ENCODE measurements around the gene C2orf92. TPM values are rescaled to one million over a fixed set of nuclear protein-coding genes. Genes with fewer than 3 reads are reported as not detected.
"Not testable (repeated sequence)": the region's sequence is repeated elsewhere in the genome, so short reads cannot be mapped to it uniquely, and the experiment has no call there.

The C2orf92 gene
- total RNA-seq, 1 experiment from 2014 or later = 6.0 TPM

DNA sequence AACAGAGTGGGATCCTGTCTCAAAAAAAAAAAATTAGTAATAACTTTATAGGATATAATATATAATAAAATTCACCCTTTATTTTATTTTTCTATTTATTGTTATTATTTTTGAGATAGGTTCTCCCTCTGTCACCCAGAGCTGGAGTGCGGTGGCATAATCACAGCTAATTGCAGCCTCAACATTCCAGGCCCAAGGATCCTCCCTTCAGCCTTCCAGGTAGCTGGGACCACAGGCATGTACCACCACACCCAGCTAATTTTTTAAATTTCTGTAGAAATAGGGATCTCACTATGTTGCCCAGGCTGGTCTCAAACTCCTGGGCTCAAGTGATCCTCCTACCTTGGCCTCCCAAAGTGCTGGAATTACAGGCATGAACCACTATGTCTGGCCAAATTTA, 958 bp downstream of the C2orf92 start:
- no peaks in the 10 kb centered on the region for H3K4me1 ChIP-seq (ENCODE audit: control insufficient read depth, insufficient read depth, low read length)
- H3K4me3 ChIP-seq (ENCODE audit: low read depth in 2 of 2, low read length in 2 of 2) = no peak overlapping the region
- DNase-seq (ENCODE audit: low read depth, low spot score) = no peak
- no peak for TF ChIP-seq SIN3A (IDR thresholded peaks at IDR 0.05; ENCODE audit: borderline replicate concordance, insufficient read depth, low read depth, low read length)
- no peak for TF ChIP-seq POLR2AphosphoS5 (IDR thresholded peaks at IDR 0.05; ENCODE audit: low read depth, low read length)
- no peak for TF ChIP-seq TCF7L2 (IDR thresholded peaks at IDR 0.05; ENCODE audit: low read depth, low read length)
- TF ChIP-seq, protein P1, sequence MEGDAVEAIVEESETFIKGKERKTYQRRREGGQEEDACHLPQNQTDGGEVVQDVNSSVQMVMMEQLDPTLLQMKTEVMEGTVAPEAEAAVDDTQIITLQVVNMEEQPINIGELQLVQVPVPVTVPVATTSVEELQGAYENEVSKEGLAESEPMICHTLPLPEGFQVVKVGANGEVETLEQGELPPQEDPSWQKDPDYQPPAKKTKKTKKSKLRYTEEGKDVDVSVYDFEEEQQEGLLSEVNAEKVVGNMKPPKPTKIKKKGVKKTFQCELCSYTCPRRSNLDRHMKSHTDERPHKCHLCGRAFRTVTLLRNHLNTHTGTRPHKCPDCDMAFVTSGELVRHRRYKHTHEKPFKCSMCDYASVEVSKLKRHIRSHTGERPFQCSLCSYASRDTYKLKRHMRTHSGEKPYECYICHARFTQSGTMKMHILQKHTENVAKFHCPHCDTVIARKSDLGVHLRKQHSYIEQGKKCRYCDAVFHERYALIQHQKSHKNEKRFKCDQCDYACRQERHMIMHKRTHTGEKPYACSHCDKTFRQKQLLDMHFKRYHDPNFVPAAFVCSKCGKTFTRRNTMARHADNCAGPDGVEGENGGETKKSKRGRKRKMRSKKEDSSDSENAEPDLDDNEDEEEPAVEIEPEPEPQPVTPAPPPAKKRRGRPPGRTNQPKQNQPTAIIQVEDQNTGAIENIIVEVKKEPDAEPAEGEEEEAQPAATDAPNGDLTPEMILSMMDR (IDR thresholded peaks at IDR 0.05) = no peak
- TF ChIP-seq, protein P2, sequence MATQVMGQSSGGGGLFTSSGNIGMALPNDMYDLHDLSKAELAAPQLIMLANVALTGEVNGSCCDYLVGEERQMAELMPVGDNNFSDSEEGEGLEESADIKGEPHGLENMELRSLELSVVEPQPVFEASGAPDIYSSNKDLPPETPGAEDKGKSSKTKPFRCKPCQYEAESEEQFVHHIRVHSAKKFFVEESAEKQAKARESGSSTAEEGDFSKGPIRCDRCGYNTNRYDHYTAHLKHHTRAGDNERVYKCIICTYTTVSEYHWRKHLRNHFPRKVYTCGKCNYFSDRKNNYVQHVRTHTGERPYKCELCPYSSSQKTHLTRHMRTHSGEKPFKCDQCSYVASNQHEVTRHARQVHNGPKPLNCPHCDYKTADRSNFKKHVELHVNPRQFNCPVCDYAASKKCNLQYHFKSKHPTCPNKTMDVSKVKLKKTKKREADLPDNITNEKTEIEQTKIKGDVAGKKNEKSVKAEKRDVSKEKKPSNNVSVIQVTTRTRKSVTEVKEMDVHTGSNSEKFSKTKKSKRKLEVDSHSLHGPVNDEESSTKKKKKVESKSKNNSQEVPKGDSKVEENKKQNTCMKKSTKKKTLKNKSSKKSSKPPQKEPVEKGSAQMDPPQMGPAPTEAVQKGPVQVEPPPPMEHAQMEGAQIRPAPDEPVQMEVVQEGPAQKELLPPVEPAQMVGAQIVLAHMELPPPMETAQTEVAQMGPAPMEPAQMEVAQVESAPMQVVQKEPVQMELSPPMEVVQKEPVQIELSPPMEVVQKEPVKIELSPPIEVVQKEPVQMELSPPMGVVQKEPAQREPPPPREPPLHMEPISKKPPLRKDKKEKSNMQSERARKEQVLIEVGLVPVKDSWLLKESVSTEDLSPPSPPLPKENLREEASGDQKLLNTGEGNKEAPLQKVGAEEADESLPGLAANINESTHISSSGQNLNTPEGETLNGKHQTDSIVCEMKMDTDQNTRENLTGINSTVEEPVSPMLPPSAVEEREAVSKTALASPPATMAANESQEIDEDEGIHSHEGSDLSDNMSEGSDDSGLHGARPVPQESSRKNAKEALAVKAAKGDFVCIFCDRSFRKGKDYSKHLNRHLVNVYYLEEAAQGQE (IDR thresholded peaks at IDR 0.05; ENCODE audit: insufficient read depth in 1 of 2, low read depth in 2 of 2, low read length in 1 of 2) = no peak
- ATAC-seq = no peak
- ChIA-PET POLR2A (no interaction called here), CTCF (no interaction called here)
- BruUV-seq (replicated peaks) = no TSS peak
- H3K9me3 ChIP-seq (ENCODE audit: control insufficient read depth, insufficient read depth, low read depth, low read length) = no peaks in the 10 kb centered on the region
- no peak overlapping the region for H3K27ac ChIP-seq (ENCODE audit: low read length)
- in situ Hi-C loops (cut with HindIII; ENCODE audit: low pct_unique_long_range_greater_than_20kb, low sequenced_read_pairs) = no loop called here
- intact Hi-C loops (cut with micrococcal nuclease; ENCODE audit: unreplicated experiment) = no loop called here
- no peaks in the 10 kb centered on the region for H3K36me3 ChIP-seq (ENCODE audit: control insufficient read depth, insufficient read depth, low read length)
- H3K27me3 ChIP-seq (ENCODE audit: control insufficient read depth, insufficient read depth, low read length) = no peaks in the 10 kb centered on the region

DNA sequence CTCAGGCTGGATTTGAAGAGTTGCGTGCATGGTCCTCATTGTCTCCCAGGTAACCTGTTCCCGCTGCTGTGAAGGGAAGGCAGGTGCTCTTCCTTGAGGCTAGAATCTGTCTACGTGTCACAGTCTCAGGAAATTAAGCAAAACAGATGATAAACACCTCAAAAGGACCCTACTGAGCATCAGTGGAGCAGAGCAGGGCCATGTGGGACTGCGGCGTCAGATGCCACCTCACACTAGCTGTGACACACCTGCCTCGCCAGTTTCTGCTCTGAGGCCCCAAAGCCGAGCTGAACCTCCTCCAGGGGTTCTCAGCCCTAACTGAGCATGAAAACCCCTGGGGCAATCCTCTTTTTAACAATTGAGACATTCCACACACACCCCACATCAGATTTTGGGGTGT, 2.0 kb downstream of the C2orf92 start:
- POLR2A ChIA-PET = no interaction called here
- in situ Hi-C loops (cut with HindIII; ENCODE audit: low pct_unique_long_range_greater_than_20kb, low sequenced_read_pairs) (no loop called here), intact Hi-C loops (cut with micrococcal nuclease; ENCODE audit: unreplicated experiment) (no loop called here)
- H3K27ac ChIP-seq (ENCODE audit: low read length) = no peak overlapping the region
- no TSS peak for BruUV-seq (replicated peaks)
- H3K4me1 ChIP-seq (ENCODE audit: control insufficient read depth, insufficient read depth, low read length) = no peaks in the 10 kb centered on the region
- TF ChIP-seq TCF7L2 (IDR thresholded peaks at IDR 0.05; ENCODE audit: low read depth, low read length) = no peak
- TF ChIP-seq, protein P2 (IDR thresholded peaks at IDR 0.05; ENCODE audit: insufficient read depth in 1 of 2, low read depth in 2 of 2, low read length in 1 of 2) = no peak
- TF ChIP-seq, protein P1 (IDR thresholded peaks at IDR 0.05) = no peak
- no peak for TF ChIP-seq POLR2AphosphoS5 (IDR thresholded peaks at IDR 0.05; ENCODE audit: low read depth, low read length)
- no peak for TF ChIP-seq SIN3A (IDR thresholded peaks at IDR 0.05; ENCODE audit: borderline replicate concordance, insufficient read depth, low read depth, low read length)
- no peaks in the 10 kb centered on the region for H3K36me3 ChIP-seq (ENCODE audit: control insufficient read depth, insufficient read depth, low read length)
- H3K27me3 ChIP-seq (ENCODE audit: control insufficient read depth, insufficient read depth, low read length) = no peaks in the 10 kb centered on the region
- CTCF ChIA-PET = no interaction called here
- ATAC-seq (no peak), DNase-seq (ENCODE audit: low read depth, low spot score) (no peak)
- H3K9me3 ChIP-seq (ENCODE audit: control insufficient read depth, insufficient read depth, low read depth, low read length) = no peaks in the 10 kb centered on the region
- H3K4me3 ChIP-seq (ENCODE audit: low read depth in 2 of 2, low read length in 2 of 2) = no peak overlapping the region

DNA sequence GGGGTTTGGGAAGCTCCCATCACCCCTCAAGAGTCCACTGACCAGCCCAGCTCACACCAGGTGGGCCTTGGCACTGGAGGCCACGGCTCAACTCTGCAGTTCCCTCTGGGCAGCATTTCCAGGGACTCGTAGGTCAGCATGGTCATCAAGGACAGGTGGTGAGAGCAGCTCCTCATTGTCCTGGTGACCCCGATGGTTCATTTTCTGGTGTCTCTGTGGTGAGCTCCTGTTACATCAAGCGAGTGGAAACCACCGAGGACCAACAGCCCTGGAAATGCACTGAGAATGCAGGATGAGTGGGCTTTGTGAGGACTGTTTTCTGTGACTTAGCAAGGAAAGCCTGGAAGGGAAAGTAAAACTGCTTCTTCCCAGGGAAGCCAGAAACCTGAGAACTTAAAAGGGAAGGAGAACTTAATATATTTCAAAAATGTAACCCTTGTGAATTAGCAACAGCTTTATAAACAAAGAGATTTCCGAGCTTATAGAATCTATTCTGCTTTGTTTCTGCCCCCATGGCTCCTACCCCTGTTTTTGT, 3.2 kb downstream of the C2orf92 start:
- CTCF ChIA-PET; BruUV-seq (replicated peaks); POLR2A ChIA-PET; in situ Hi-C loops (cut with HindIII; ENCODE audit: low pct_unique_long_range_greater_than_20kb, low sequenced_read_pairs); intact Hi-C loops (cut with micrococcal nuclease; ENCODE audit: unreplicated experiment); H3K4me1 ChIP-seq (ENCODE audit: control insufficient read depth, insufficient read depth, low read length); H3K27me3 ChIP-seq (ENCODE audit: control insufficient read depth, insufficient read depth, low read length); DNase-seq (ENCODE audit: low read depth, low spot score); H3K36me3 ChIP-seq (ENCODE audit: control insufficient read depth, insufficient read depth, low read length); H3K27ac ChIP-seq (ENCODE audit: low read length); ATAC-seq; H3K9me3 ChIP-seq (ENCODE audit: control insufficient read depth, insufficient read depth, low read depth, low read length); H3K4me3 ChIP-seq (ENCODE audit: low read depth in 2 of 2, low read length in 2 of 2): not testable (repeated sequence)
